NCI-H1930 (cell line): ENCODE results near the gene DENND4B.

Experiments
- DNase-seq, 2 experiments: peaks; one replicate each; lab custom pipeline; 2025; lab: John Stamatoyannopoulos, UW

Gene DENND4B

GRCh38 chr1:153945795-153946621, 510 bp downstream of the DENND4B start:
- DNase-seq = no peak

- DNase-seq = no peak
Measured at GRCh38 chr1:153945131-153945794, 1.3 kb downstream of the DENND4B start.

GRCh38 chr1:153944827-153945117, 1.7 kb downstream of the DENND4B start:
- no peak for DNase-seq

- DNase-seq = no peak
Measured at GRCh38 chr1:153944005-153944826, 2.3 kb downstream of the DENND4B start.

- no peak for DNase-seq
Measured at GRCh38 chr1:153942766-153943549, 3.6 kb downstream of the DENND4B start.

- DNase-seq = no peak
Measured at GRCh38 chr1:153941826-153942725, 4.4 kb downstream of the DENND4B start.

GRCh38 chr1:153940756-153941155, 5.8 kb downstream of the DENND4B start:
- no peak for DNase-seq

GRCh38 chr1:153939476-153939875, 7.0 kb downstream of the DENND4B start:
- no peak for DNase-seq

GRCh38 chr1:153938996-153939395, 7.5 kb downstream of the DENND4B start:
- DNase-seq = no peak

- no peak for DNase-seq
Measured at GRCh38 chr1:153937331-153937730, 9.2 kb downstream of the DENND4B start.

- DNase-seq = no peak
Measured at GRCh38 chr1:153936011-153936802, 10.3 kb downstream of the DENND4B start.

GRCh38 chr1:153934746-153935145, 11.8 kb downstream of the DENND4B start:
- no peak for DNase-seq

GRCh38 chr1:153933955-153934354, 12.6 kb downstream of the DENND4B start:
- no peak for DNase-seq

- DNase-seq = no peak
Measured at GRCh38 chr1:153933430-153933829, 13.1 kb downstream of the DENND4B start.

GRCh38 chr1:153932156-153933131, 14.1 kb downstream of the DENND4B start:
- no peak for DNase-seq

- DNase-seq = no peak
Measured at GRCh38 chr1:153929981-153930948, 16.3 kb downstream of the DENND4B start.

- no peak for DNase-seq
Measured at GRCh38 chr1:153929426-153929825, 17.1 kb downstream of the DENND4B start.
